Left ventricle myocardium superior (tissue), 1 donor: ENCODE data around the gene STK32C. TPM values are rescaled to one million over a fixed set of nuclear protein-coding genes. Genes with fewer than 3 reads are reported as not detected.
"Not testable (repeated sequence)": the region's sequence is repeated elsewhere in the genome, so short reads cannot be mapped to it uniquely, and the experiment has no call there.

Experiments
- ATAC-seq: fragments of 200-7000 bp; cut with Tn5 transposase; one replicate; pipeline ENCODE4 v1.9.1; 2020; ENCODE audit warnings: mild to moderate bottlenecking, moderate library complexity
- DNase-seq: peaks from one replicate; pipeline ENCODE4 v3.0.0-alpha.2; 2020
- intact Hi-C: fragments of 100-400 bp; cut with micrococcal nuclease; formaldehyde crosslinking; loops from one replicate; pipeline ENCODE4 v1.11.0; 2022
- total RNA-seq: library from RNA; stranded (reverse); fragmentation: NEBNext Ultra II Directional; extraction: Animal tissue kit (Norgen Biotek cat#: 25700); gene quantifications from one replicate; pipeline ENCODE4 v1.2.1, GENCODE V29; 2021
- donor health status: DM: no; HTN: yes; CAD: no; lungs with severe emphysema.

The STK32C gene
- total RNA-seq, 1 donor from 2014 or later, result 4.9 TPM

DNA sequence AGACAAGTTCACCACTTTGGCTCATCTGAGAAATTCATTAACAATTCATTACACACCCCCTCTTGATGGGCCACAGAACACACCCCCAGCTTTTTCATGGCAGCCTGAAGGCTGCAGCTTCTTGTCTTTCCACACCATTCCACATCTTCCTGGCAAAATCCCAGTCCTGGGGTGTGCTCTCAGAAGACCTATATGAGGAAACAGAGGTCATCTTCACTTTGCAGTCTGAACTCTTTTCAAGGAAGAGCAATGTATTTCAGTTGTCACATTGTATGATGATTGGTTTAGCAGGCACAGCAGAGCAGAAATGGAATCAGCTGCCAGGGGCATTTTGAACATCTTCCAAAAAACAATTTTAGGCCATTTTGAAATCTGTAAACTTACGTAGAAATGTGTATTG is 16.4 kb upstream of the STK32C start:
- ATAC-seq (no peak), DNase-seq (no peak)
- intact Hi-C loops, result no loop called here

DNA sequence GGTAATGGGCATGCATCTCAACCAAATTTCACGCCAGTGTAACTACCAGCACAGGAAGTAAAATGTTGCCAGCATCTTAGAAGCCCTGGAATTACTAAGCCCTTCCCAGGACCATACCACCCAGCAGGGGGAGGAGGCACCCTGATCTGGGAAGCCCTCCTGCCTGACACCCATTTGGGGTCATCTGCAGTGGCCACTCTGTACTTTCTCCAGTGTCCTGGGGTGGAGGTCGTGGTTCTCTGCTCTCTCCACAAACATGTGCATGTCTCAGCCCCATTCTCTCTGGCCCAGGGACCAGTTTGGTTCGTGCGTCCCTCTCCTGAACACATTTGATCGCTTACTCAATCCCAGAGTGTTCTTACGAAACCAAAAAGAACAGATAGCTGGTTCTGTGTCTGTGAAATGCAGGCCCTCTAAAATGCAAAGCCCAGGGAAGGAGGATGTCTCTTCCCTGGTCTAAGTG is 14.9 kb upstream of the STK32C start:
- DNase-seq, result no peak
- intact Hi-C loops, result no loop called here
- no peak for ATAC-seq

DNA sequence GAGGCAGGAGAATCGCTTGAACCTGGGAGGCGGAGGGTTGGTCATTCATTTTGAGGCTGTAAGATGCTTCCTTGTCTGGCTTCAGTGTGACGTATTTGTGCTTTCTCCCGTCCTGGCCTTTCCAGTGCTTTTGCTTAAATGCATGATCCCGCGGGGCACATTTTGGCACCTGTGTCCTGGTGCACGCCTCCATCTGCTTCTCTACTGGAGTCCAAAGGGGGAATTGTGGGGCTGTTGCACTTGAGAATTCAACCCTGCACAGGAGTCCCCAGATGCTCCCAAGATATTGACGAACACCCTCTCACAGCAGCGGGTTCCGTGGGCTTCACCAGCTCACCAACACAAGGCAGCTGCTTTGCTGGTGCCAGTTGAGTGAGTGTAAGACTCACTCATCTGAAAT is 14.0 kb upstream of the STK32C start:
- intact Hi-C loops, result no loop called here
- DNase-seq, result no peak
- no peak for ATAC-seq

DNA sequence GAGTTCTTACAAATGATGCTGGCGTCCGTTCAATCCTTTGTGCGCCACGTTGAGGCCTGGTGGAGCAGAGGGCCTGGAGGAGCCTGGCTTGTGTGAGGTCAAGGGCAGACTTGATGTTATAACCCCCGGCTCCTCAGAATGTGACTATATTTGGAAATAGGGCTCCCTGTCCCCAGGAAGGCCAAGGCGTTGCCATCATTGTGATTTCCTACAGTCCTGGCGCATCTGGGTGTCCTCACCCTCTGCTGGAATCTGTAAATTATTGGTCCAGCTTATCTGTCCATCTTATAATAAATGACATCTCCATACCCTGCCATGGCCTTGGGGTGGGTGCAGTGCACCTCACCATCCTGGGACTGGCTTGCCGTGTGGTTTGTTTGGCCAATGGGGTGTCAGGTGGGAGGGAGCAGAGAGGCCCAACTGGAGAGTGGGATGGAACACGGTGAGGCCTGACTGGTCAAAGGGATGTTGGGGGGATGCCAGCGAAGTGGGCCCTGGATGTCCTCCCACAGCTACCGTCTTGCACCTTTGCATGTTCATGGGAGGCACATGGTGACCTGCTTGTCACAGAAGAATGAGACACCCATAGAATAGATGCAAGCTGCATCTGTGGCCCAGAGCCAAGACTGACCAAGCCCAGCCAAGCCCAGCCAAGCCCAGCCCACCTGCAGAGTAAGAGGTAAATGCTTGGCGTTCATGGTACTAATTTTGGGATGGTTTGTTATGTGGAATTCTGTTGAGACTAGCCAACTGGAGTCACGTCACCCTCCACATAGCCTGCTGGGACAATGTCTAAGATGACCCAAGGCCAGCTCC is 13.1 kb upstream of the STK32C start:
- ATAC-seq, result no peak
- intact Hi-C loops, result no loop called here
- no peak for DNase-seq

DNA sequence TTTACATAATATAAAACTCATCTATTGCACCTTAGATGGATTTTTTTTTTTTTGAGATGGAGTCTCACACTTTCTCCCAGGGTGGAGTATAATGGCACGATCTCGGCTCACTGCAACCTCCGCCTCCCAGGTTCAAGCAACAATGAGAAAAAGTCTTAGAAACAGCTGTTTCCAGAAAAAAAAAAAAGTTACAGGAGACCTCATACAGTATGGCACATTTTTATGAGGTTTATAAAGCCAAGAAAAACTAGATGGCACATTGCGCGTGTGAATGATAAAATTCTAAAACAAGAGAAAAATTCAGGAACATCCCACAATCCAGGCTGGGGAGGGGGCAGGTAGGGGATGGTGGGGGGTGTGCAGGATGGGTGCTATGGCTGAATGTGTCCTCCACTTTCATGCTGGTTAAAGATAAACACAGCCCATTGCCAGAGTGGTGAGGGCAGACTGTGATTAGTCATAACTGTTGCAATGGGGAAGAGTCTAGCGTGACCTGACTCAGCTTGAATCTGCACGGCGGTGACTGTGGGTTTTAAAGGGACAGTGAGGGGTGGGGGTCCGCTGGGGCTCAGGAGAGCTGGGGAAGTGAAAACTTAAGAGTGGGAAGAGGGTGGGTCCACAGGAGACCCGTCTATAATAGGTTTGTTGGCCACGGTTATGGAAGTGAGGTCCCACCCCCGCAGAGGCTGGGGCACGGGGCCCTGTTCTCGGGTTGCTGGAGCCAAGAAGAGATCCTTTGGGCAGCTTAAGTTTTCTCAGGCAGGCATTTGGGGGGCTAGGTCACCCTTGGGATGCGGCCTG is 12.3 kb upstream of the STK32C start:
- ATAC-seq, result peak; percentile 35
- DNase-seq, result no peak
- intact Hi-C loops, result no loop called here

DNA sequence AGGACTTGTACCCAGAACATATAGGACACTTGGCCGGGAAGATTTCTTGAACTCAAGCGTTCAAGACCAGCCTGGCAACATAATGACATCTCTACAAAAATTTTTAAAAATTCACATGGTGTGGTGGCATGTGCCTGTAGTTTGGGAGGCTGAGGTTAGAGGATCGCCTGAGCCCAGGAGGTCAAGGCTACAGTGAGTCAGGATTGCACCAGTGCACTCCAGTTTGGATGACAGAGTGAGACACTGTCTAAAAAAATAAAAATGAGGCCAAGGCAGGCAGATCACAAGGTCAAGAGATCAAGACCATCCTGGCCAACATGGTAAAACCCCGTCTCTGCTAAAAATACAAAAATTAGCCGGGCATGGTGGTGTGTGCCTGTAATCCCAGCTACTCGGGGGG is 9.7 kb upstream of the STK32C start:
- ATAC-seq, DNase-seq, intact Hi-C loops: not testable (repeated sequence)

DNA sequence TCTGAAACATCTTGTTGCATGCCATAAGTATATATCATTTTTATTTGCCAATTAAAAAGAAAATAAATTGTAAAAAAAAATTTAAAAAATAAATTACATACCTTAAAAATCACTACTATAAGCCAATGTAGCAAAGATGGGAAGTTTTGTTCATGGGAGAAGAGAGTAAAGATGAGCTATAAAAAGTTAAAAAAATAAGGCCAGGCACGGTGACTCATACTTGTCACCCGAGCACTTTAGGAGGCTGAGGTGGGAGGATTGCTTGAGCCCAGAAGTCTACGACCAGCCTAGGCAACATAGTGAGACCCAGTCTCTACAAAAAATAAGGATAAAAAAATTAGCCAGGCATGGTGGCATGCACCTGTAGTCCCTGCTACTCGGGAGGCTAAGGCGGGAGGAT is 8.4 kb upstream of the STK32C start:
- DNase-seq (no peak), ATAC-seq (no peak)
- intact Hi-C loops, result no loop called here

DNA sequence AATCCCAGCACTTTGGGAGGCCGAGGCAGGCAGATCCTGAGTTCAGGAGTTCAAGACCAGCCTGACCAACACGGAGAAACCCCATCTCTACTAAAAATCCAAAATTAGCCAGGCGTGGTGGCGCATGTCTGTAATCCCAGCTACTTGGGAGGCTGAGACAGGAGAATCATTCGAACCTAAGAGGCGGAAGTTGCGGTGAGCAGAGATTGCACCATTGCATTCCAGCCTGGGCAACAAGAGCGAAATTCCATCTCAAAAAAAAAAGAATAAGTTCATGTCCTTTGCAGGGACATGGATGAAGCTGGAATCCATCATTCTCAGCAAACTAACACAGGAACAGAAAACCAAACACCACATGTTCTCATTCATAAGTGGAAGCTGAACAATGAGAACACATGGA is 7.1 kb upstream of the STK32C start:
- ATAC-seq, DNase-seq, intact Hi-C loops: not testable (repeated sequence)

DNA sequence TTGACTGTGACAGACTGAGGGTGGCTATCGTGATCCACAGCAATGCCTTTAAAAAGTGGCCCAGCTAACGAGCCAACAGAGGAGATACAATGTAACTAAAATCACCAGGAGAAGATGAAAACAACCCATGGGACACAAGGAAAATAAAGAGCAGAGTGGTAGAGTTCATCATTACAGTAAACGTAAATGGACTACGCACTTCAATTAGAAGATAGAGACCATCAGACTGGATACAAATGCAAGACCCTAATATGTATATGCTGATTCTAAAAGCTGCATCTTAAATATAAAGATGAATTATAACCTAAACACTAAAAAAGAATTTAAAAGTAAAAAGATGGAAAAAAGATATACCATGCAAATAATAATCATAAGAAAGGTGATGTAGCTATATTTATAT is 6.6 kb upstream of the STK32C start:
- DNase-seq (no peak), ATAC-seq (no peak)
- intact Hi-C loops, result no loop called here

DNA sequence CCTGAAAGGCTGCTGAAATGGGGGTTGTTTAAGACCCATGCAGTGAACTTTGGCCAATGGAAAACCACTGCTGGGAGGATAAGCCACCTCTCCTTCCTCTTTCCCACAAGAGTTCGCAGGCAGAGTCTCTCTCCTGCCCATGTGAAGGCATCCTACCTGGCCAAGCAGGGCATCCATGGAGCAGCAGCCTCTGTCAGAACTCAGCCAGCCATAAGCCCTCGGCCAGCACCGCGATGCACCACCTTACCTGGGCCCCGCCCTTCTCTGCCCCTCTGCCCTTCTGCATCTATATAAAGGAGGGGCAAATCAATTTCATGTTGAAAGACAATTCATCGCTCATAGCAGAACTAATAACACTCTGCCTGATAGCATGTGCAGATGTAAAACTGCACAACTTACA is 6.1 kb upstream of the STK32C start:
- DNase-seq, result no peak
- intact Hi-C loops, result no loop called here
- no peak for ATAC-seq

DNA sequence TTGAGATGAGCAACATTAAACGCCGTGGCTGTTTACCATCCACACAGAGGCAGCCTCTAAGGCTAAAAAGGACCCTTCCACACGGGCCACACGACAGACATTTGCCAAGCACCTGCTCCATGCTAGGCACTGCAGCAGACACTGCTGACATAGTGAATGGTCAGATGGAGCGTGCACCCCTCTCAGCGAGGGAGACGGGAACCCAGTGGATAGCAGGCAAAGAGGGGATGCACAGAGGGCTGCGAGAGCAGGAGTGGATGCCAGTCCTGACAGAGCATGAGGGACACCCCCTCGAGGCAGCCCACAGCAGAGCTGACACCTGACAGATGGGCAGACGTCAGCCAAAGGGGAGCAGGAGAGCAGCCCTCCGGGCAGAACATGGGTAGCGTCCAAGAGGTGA is 5.6 kb upstream of the STK32C start:
- intact Hi-C loops, result no loop called here

DNA sequence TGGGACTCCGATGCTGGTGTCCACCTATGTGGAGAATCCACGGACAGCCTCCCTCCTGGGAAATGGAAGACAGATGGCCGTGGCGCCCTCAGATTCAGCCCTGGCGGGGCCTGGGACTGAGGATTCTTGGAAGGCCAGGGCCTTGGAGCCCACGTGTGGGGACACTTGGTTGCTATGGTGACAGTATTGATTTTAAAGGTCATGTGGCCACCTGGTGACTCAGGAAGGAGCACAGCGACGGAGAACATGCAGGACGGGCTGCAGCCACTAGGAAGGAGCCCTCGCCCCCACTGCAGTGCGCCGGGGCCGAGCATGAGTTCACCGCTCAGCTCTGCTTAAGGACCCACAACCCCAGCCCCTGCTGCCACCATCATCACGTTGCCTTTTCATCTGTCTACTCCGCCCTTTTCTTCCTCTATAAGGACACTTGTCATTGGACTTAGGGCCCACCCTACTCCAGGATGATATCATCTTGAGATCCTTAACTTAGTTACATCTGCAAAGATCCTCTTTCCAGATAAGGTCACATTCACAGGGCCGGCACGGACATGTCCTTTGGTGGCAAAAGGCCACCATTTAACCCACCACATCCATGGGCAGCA is 3.7 kb upstream of the STK32C start:
- DNase-seq, result no peak
- intact Hi-C loops, result no loop called here

More for the DNA sequence above, 5.6 kb upstream of the STK32C start:
- ATAC-seq (no peak), DNase-seq (no peak)

DNA sequence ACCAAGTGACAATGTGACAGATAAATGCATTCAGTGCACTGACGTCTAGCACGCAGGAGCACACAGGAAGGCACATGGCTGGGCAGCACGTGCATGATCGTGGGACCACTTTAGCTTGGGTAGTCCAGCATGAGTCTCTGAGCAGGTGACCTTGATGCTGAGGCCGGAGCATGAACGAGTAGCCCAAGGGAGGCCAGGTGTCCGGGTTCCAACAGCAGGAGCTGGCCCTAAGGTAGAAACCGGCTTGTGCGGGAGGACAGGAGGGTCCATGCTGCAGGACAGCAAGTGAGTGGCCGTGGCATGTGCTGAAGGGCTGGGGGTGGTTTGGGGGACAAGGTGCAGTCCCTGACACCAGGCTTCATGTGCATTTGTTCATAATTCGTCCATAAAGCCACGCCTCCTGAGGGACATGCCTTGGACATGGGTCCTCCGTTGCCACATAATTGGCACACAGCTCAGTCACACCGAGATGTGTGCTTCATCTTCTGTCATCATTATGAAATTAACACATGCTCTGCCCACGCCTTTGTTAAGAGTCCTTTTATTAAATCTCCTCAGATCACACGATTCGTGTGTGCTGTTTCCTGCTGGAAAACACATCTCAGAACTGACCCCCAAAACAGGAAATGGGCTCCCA is 3.1 kb upstream of the STK32C start:
- no peak for DNase-seq
- ATAC-seq, result no peak
- intact Hi-C loops, result no loop called here

More for the DNA sequence above, 3.7 kb upstream of the STK32C start:
- ATAC-seq, result no peak

DNA sequence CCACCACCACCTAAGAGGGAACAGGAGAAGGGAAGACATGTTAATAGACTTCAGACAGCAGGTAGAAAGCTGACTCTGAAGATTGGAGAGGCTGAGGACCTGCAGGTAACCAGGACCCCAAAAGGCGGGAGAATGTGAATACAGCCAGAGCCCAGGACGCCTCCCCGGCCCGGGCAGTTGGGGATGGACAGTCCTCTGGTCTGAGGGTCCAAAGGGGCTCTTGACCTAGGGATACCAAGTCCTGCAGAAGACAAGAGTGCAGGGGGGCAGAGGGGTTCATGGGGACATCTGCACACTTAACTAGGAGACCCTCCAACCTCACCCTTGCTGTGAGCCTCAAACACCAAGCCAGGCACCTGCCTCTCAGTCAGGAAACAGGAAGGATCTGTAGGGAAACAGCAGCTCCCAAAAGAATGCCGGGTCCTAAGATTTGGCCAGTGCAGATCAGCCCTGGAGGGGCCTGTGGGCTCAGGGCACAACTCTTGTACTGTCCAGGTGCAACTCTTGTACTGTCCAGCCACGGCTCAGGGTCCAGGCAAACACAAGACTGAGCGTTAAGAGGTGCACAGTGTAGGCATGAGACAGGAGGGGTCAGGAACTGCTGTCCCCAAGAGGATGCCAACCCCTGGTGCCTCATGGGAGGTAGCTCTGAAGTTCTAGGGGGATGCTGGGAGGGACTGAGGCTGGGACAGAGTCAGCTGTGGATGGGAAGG is 2.3 kb upstream of the STK32C start:
- intact Hi-C loops, result no loop called here
- DNase-seq, result no peak
- no peak for ATAC-seq

DNA sequence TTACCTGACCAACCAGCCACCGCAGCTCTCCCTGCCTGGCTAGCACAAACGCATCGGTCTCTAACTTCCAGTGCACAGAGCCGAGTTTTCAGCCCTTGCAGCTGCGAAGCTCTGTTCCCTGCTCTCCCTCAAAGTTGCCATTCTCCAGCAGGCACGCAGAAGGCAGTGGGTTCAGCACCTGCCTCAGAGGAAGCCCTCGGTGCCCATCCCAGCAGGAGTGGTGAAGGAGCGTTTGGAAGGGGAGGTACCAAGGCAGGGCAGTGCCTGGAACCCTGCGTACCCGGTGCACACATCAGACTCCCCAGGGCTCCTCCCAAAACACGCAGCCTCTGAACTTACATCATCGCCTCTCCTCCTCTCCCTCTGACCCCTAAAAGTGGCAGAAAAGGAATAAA is 1.7 kb upstream of the STK32C start:
- no peak for ATAC-seq
- intact Hi-C loops, result no loop called here

DNA sequence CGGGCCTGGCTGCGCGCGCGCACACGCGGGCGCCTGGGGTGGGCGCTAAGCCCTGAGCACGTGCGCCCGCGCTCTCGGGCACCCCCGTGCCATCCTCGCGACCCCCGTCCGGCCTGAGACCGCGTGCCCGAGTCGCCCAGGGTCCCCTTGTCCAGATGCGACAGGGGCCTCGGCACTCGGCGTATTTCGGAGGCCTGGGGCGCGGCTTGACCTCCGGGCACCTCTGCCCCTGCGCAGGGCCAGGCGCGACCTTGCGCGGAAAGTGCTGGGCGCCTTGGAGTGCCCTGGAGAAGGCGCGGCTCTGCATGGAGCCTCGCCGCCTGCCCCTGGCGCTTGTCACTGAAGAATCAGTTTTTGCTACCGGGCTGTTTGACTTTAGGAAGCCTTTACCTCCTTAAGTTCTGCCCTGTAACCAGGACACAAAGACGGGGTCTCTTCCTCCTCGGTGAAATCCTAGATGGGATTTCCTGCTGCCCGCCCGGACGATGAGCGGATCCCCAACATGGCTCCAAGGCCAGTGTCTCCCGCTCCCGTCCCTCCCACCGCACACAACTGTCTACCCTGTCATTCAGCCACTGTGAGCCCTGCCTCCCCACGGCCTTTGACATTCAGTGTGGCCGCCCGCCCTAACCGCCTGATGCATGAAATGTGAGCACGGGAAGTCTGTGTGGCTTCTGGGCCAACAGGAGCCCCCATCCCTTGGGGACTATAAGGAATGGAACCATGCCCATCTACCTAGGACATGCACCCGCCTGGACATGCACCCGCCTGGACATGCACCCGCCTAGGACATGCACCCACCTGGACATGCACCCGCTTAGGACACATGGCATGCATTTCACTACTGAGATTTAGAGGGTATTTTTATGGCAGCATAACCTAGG is 1.1 kb upstream of the STK32C start:
- intact Hi-C loops, result no loop called here
- DNase-seq (peak; percentile 44), ATAC-seq (peak; percentile 14)

More for the DNA sequence above, 1.7 kb upstream of the STK32C start:
- DNase-seq, result no peak

DNA sequence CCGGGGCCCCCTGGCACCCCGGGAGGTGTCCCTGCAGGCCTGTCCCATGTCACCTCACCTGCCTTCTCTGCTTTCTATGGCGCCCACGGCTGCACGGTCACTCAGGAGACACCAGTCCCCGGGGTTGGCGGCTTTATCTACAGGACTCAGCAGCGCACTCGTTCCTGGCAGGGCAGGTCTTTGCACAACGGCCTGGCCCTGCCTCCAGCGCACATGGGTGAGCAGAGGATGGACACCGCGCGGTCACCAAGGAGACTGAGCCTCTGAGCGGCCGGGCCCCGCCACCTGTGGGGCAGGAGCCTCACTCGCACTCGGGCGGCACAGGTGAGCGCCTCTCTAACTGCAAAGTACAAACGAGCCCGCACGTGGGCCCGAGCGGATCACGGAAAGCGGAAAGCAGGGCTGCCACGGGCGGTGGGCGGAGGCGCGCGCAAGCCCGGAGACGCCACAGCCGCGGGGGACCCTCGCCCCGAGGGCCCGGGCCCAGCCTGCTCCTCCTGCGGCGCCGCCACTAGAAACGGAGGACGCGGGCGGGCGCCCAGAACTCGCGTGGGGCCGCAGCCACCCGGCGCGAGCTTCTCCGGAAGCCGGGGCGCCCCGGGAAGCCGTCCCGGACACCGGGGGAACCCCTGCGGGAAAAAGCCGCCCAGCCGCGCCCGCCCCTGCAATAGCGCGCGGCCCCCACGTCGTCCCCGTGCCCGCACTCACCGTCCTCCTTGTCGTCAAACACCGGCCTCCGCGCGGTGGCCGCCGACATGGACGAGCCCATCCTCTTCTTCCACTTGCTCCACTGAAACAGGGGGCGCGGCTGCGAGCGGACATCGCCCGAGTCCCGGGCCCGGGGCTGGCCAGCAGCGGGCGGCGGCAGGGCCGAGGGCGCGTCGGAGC is 642 bp downstream of the STK32C start:
- no peak for ATAC-seq
- DNase-seq, result peak; percentile 65
- intact Hi-C loops, result no loop called here
